ENCODE data around the gene HDDC2.

GRCh38 chr6:125264476-125264875 lies 37.3 kb downstream of the HDDC2 start:
- no peak for TF ChIP-seq CTCF (IDR thresholded peaks at IDR 0.05; ENCODE audit: poor library complexity)
- TF ChIP-seq EZH2phosphoT487 (IDR thresholded peaks at IDR 0.05; ENCODE audit: low read depth, severe bottlenecking, unreplicated experiment), result no peak
